ENCODE results near the gene PTPRN2.

DNA sequence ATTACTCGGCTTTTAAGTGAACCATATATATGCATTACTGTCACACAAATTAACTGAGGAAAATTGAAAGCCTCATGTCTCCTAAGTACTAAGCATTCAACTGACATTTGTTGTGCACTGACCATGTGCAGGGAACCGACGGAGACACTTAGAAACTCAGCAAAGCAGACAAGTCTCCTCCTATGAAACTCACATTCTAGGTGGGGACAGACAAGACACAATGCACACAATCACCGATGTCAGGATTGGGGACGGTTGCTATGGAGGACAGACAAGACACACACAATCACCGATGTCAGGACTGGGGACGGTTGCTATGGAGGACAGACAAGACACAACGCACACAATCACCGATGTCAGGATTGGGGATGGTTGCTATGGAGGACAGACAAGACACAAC lies 134.0 kb downstream of the PTPRN2 start:
- TF ChIP-seq, protein P1, sequence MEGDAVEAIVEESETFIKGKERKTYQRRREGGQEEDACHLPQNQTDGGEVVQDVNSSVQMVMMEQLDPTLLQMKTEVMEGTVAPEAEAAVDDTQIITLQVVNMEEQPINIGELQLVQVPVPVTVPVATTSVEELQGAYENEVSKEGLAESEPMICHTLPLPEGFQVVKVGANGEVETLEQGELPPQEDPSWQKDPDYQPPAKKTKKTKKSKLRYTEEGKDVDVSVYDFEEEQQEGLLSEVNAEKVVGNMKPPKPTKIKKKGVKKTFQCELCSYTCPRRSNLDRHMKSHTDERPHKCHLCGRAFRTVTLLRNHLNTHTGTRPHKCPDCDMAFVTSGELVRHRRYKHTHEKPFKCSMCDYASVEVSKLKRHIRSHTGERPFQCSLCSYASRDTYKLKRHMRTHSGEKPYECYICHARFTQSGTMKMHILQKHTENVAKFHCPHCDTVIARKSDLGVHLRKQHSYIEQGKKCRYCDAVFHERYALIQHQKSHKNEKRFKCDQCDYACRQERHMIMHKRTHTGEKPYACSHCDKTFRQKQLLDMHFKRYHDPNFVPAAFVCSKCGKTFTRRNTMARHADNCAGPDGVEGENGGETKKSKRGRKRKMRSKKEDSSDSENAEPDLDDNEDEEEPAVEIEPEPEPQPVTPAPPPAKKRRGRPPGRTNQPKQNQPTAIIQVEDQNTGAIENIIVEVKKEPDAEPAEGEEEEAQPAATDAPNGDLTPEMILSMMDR (conservative IDR thresholded peaks at IDR 0.05; ENCODE audit: low read depth, low read length): no peak
- TF ChIP-seq EZH2 (IDR thresholded peaks at IDR 0.05; ENCODE audit: borderline replicate concordance, low read depth, low read length, poor library complexity, severe bottlenecking): no peak

Measured in A673 (cell line).